ENCODE data around the gene SPINK5.
A peak's percentile ranks its signal among the peaks of the same experiment; 100 is the strongest.

The SPINK5 gene

DNA sequence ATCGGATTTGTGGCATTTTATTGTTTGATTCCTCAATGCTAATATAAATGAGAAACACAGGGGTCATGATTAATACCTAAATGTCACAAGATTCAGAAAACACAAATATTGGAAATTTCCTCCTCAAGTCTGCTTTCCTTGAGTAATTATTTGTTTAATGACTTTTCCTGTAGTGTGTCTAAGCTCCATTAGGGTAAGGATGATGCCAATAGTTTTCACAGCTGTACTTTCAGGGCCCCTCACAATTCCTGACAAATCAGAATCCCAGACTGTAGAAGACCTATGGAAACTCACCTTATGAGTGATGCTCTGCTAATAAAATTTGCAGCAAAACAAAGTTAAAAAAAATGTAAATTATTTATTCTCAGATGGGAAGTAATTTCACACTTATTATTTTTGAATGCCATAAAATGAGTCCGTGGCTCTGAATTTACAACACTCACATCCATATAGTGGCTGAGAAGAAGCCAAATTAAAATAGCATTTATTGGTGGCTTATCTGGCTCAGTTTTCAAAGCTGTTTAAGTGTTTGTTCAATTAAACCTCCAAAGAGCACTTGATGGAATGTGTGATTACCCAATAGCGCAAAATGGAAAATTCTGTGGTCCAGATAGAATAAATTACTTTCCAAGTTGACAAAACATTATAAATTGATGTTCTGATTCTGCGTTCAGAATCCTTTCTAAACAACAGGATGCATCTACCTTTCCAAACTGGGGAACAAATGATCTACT, 102.9 kb downstream of the SPINK5 start:
- no peak overlapping the region for H3K4me3 ChIP-seq (ENCODE audit: low read depth, low read length)
- DNase-seq: no peak
- no peaks in the 10 kb centered on the region for H3K9me3 ChIP-seq (ENCODE audit: severe bottlenecking)
- H3K36me3 ChIP-seq: no peaks in the 10 kb centered on the region
- H3K27me3 ChIP-seq (ENCODE audit: insufficient read depth, low read depth, severe bottlenecking): no peaks in the 10 kb centered on the region
- TF ChIP-seq CTCF (IDR thresholded peaks at IDR 0.05; ENCODE audit: low read depth, low read length): no peak
- no peak overlapping the region for H3K27ac ChIP-seq

GRCh38 chr5:148168246-148168645, 104.5 kb downstream of the SPINK5 start, which contains the start of gene SPINK14:
Gene SPINK14 (plus strand): TSS chr5:148168546. CDS start chr5:148169733, 1,187 bp downstream.
- no peaks in the 10 kb centered on the region for H3K9me3 ChIP-seq (ENCODE audit: severe bottlenecking)
- DNase-seq: no peak
- H3K27me3 ChIP-seq (ENCODE audit: insufficient read depth, low read depth, severe bottlenecking): no peaks in the 10 kb centered on the region
- no peak within 1 kb of the TSS for H3K27ac ChIP-seq
- no peak for TF ChIP-seq CTCF (IDR thresholded peaks at IDR 0.05; ENCODE audit: low read depth, low read length)
- H3K4me3 ChIP-seq (ENCODE audit: low read depth, low read length): no peak within 1 kb of the TSS
- H3K36me3 ChIP-seq: no peaks in the 10 kb centered on the region

DNA sequence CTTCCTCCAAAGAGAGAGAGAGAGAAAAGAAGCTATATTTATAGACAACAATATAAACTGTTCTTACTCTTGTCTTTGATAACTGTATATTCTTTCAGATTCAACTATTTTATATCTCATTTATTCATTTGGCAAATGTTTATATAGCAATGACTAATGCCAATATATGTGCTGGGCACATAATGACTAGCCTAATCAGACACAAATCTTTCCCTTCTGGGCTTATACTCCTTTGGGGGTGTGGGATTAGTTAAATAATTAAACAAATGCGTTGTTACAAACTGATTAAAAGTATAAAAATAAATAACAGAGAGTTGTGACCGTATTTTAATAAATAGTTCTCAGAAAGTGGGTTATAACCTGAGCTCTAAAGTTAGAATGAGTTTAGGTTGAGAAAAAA, 108.6 kb downstream of the SPINK5 start:
- no peak for TF ChIP-seq CTCF (IDR thresholded peaks at IDR 0.05; ENCODE audit: low read depth, low read length)
- Histone ChIP-seq H3K4me3 (ENCODE audit: low read depth, low read length) (no peak overlapping the region), H3K27me3 (ENCODE audit: insufficient read depth, low read depth, severe bottlenecking) (no peaks in the 10 kb centered on the region), H3K9me3 (ENCODE audit: severe bottlenecking) (no peaks in the 10 kb centered on the region), H3K27ac (no peak overlapping the region), H3K36me3 (no peaks in the 10 kb centered on the region)
- DNase-seq: no peak

- Histone ChIP-seq H3K36me3 (no peaks in the 10 kb centered on the region), H3K9me3 (ENCODE audit: severe bottlenecking) (no peaks in the 10 kb centered on the region), H3K4me3 (ENCODE audit: low read depth, low read length) (no peak overlapping the region), H3K27ac (no peak overlapping the region), H3K27me3 (ENCODE audit: insufficient read depth, low read depth, severe bottlenecking) (no peaks in the 10 kb centered on the region)
- peak; percentile 31 for DNase-seq
- no peak for TF ChIP-seq CTCF (IDR thresholded peaks at IDR 0.05; ENCODE audit: low read depth, low read length)
Measured at GRCh38 chr5:148176480-148176879, 112.7 kb downstream of the SPINK5 start.

- Histone ChIP-seq H3K27ac (no peak overlapping the region), H3K4me3 (ENCODE audit: low read depth, low read length) (no peak overlapping the region), H3K36me3 (no peaks in the 10 kb centered on the region), H3K9me3 (ENCODE audit: severe bottlenecking) (no peaks in the 10 kb centered on the region), H3K27me3 (ENCODE audit: insufficient read depth, low read depth, severe bottlenecking) (no peaks in the 10 kb centered on the region)
- TF ChIP-seq CTCF (IDR thresholded peaks at IDR 0.05; ENCODE audit: low read depth, low read length): no peak
- no peak for DNase-seq
Measured at GRCh38 chr5:148177207-148177606, 113.4 kb downstream of the SPINK5 start.
